ENCODE results near the gene NGFR.

The NGFR gene

GRCh38 chr17:49472527-49472926 lies 22.6 kb upstream of the NGFR start:
- H3K9ac ChIP-seq (ENCODE audit: low read length): no peak overlapping the region

GRCh38 chr17:49473900-49474751 lies 21.0 kb upstream of the NGFR start:
- Histone ChIP-seq H3K4me3 (ENCODE audit: low read length) (no peak overlapping the region), H3K4me1 (ENCODE audit: control insufficient read depth, insufficient read depth, low read length) (peaks cover 5% of the 10 kb centered on the region), H3K9ac (ENCODE audit: low read length) (no peak overlapping the region), H3K27me3 (ENCODE audit: control insufficient read depth, insufficient read depth, low read length) (peaks cover 64% of the 10 kb centered on the region), H3K9me3 (ENCODE audit: control insufficient read depth, low read length) (no peaks in the 10 kb centered on the region), H3K36me3 (ENCODE audit: control insufficient read depth, insufficient read depth, low read length) (no peaks in the 10 kb centered on the region)

More at GRCh38 chr17:49472527-49472926, 22.6 kb upstream of the NGFR start:
- Histone ChIP-seq H3K27me3 (ENCODE audit: control insufficient read depth, insufficient read depth, low read length) (peaks cover 68% of the 10 kb centered on the region), H3K9me3 (ENCODE audit: control insufficient read depth, low read length) (no peaks in the 10 kb centered on the region), H3K4me3 (ENCODE audit: low read length) (no peak overlapping the region), H3K36me3 (ENCODE audit: control insufficient read depth, insufficient read depth, low read length) (no peaks in the 10 kb centered on the region), H3K4me1 (ENCODE audit: control insufficient read depth, insufficient read depth, low read length) (peaks cover 5% of the 10 kb centered on the region)

- no peaks in the 10 kb centered on the region for H3K4me1 ChIP-seq (ENCODE audit: control insufficient read depth, insufficient read depth, low read length)
- H3K4me3 ChIP-seq (ENCODE audit: low read length): no peak overlapping the region
- H3K27me3 ChIP-seq (ENCODE audit: control insufficient read depth, insufficient read depth, low read length): peaks cover 56% of the 10 kb centered on the region
- no peaks in the 10 kb centered on the region for H3K36me3 ChIP-seq (ENCODE audit: control insufficient read depth, insufficient read depth, low read length)
- H3K9ac ChIP-seq (ENCODE audit: low read length): no peak overlapping the region
- no peaks in the 10 kb centered on the region for H3K9me3 ChIP-seq (ENCODE audit: control insufficient read depth, low read length)
These were observed 17.4 kb upstream of the NGFR start for GRCh38 chr17:49477709-49478108.

- H3K9ac ChIP-seq (ENCODE audit: low read length): no peak overlapping the region
- peaks cover 72% of the 10 kb centered on the region for H3K27me3 ChIP-seq (ENCODE audit: control insufficient read depth, insufficient read depth, low read length)
- no peaks in the 10 kb centered on the region for H3K9me3 ChIP-seq (ENCODE audit: control insufficient read depth, low read length)
- H3K4me3 ChIP-seq (ENCODE audit: low read length): no peak overlapping the region
- H3K36me3 ChIP-seq (ENCODE audit: control insufficient read depth, insufficient read depth, low read length): no peaks in the 10 kb centered on the region
- H3K4me1 ChIP-seq (ENCODE audit: control insufficient read depth, insufficient read depth, low read length): no peaks in the 10 kb centered on the region
These were observed 14.1 kb upstream of the NGFR start for GRCh38 chr17:49480836-49481615.

GRCh38 chr17:49482144-49482817 lies 12.8 kb upstream of the NGFR start:
- peaks cover 83% of the 10 kb centered on the region for H3K27me3 ChIP-seq (ENCODE audit: control insufficient read depth, insufficient read depth, low read length)
- H3K4me1 ChIP-seq (ENCODE audit: control insufficient read depth, insufficient read depth, low read length): no peaks in the 10 kb centered on the region

GRCh38 chr17:49483599-49484509 lies 11.2 kb upstream of the NGFR start:
- Histone ChIP-seq H3K4me3 (ENCODE audit: low read length) (no peak overlapping the region), H3K9me3 (ENCODE audit: control insufficient read depth, low read length) (no peaks in the 10 kb centered on the region), H3K27me3 (ENCODE audit: control insufficient read depth, insufficient read depth, low read length) (peaks cover 77% of the 10 kb centered on the region), H3K9ac (ENCODE audit: low read length) (no peak overlapping the region), H3K4me1 (ENCODE audit: control insufficient read depth, insufficient read depth, low read length) (no peaks in the 10 kb centered on the region), H3K36me3 (ENCODE audit: control insufficient read depth, insufficient read depth, low read length) (no peaks in the 10 kb centered on the region)

More at GRCh38 chr17:49482144-49482817, 12.8 kb upstream of the NGFR start:
- Histone ChIP-seq H3K36me3 (ENCODE audit: control insufficient read depth, insufficient read depth, low read length) (no peaks in the 10 kb centered on the region), H3K9ac (ENCODE audit: low read length) (no peak overlapping the region), H3K4me3 (ENCODE audit: low read length) (no peak overlapping the region), H3K9me3 (ENCODE audit: control insufficient read depth, low read length) (no peaks in the 10 kb centered on the region)

- H3K4me1 ChIP-seq (ENCODE audit: control insufficient read depth, insufficient read depth, low read length): no peaks in the 10 kb centered on the region
- H3K27me3 ChIP-seq (ENCODE audit: control insufficient read depth, insufficient read depth, low read length): peaks cover 72% of the 10 kb centered on the region
- H3K36me3 ChIP-seq (ENCODE audit: control insufficient read depth, insufficient read depth, low read length): no peaks in the 10 kb centered on the region
- H3K9ac ChIP-seq (ENCODE audit: low read length): no peak overlapping the region
- H3K9me3 ChIP-seq (ENCODE audit: control insufficient read depth, low read length): no peaks in the 10 kb centered on the region
- H3K4me3 ChIP-seq (ENCODE audit: low read length): no peak overlapping the region
These were observed 10.5 kb upstream of the NGFR start for GRCh38 chr17:49484588-49484987.

- Histone ChIP-seq H3K36me3 (ENCODE audit: control insufficient read depth, insufficient read depth, low read length) (no peaks in the 10 kb centered on the region), H3K27me3 (ENCODE audit: control insufficient read depth, insufficient read depth, low read length) (peaks cover 63% of the 10 kb centered on the region), H3K9me3 (ENCODE audit: control insufficient read depth, low read length) (no peaks in the 10 kb centered on the region), H3K4me3 (ENCODE audit: low read length) (no peak overlapping the region), H3K9ac (ENCODE audit: low read length) (no peak overlapping the region), H3K4me1 (ENCODE audit: control insufficient read depth, insufficient read depth, low read length) (no peaks in the 10 kb centered on the region)
These were observed 9.0 kb upstream of the NGFR start for GRCh38 chr17:49486012-49486641.

- H3K4me3 ChIP-seq (ENCODE audit: low read length): no peak overlapping the region
- no peaks in the 10 kb centered on the region for H3K9me3 ChIP-seq (ENCODE audit: control insufficient read depth, low read length)
- no peak overlapping the region for H3K9ac ChIP-seq (ENCODE audit: low read length)
- H3K27me3 ChIP-seq (ENCODE audit: control insufficient read depth, insufficient read depth, low read length): peaks cover 62% of the 10 kb centered on the region
- H3K4me1 ChIP-seq (ENCODE audit: control insufficient read depth, insufficient read depth, low read length): no peaks in the 10 kb centered on the region
- no peaks in the 10 kb centered on the region for H3K36me3 ChIP-seq (ENCODE audit: control insufficient read depth, insufficient read depth, low read length)
These were observed 7.9 kb upstream of the NGFR start for GRCh38 chr17:49487183-49487582.

- Histone ChIP-seq H3K4me1 (ENCODE audit: control insufficient read depth, insufficient read depth, low read length) (no peaks in the 10 kb centered on the region), H3K9me3 (ENCODE audit: control insufficient read depth, low read length) (no peaks in the 10 kb centered on the region), H3K27me3 (ENCODE audit: control insufficient read depth, insufficient read depth, low read length) (peaks cover 53% of the 10 kb centered on the region), H3K9ac (ENCODE audit: low read length) (no peak overlapping the region), H3K4me3 (ENCODE audit: low read length) (no peak overlapping the region), H3K36me3 (ENCODE audit: control insufficient read depth, insufficient read depth, low read length) (no peaks in the 10 kb centered on the region)
These were observed 6.5 kb upstream of the NGFR start for GRCh38 chr17:49488612-49489011.

- H3K9me3 ChIP-seq (ENCODE audit: control insufficient read depth, low read length): no peaks in the 10 kb centered on the region
- no peak overlapping the region for H3K9ac ChIP-seq (ENCODE audit: low read length)
- no peaks in the 10 kb centered on the region for H3K36me3 ChIP-seq (ENCODE audit: control insufficient read depth, insufficient read depth, low read length)
- no peak overlapping the region for H3K4me3 ChIP-seq (ENCODE audit: low read length)
- H3K27me3 ChIP-seq (ENCODE audit: control insufficient read depth, insufficient read depth, low read length): peaks cover 52% of the 10 kb centered on the region
- no peaks in the 10 kb centered on the region for H3K4me1 ChIP-seq (ENCODE audit: control insufficient read depth, insufficient read depth, low read length)
These were observed 5.7 kb upstream of the NGFR start for GRCh38 chr17:49489348-49489747.

All from mucosa of stomach (tissue), 1 donor.